Keratinocyte (primary cell): ENCODE data around the gene RENBP.

Experiments used
- EZH2 ChIP-seq: IDR thresholded peaks from one replicate; pipeline ENCODE4 v1.6.1; 2012; ENCODE audit warnings: inconsistent platforms, mild to moderate bottlenecking, low read length, moderate library complexity
- TF ChIP-seq, protein P1 (sequence below), 3 experiments: IDR thresholded peaks in 1 of 3; conservative IDR thresholded peaks in 1 of 3; optimal IDR thresholded peaks in 1 of 3; 2 replicates in 2 of 3; 3 replicates in 1 of 3; pipeline versions ENCODE3 to v1.5.1; 2011; ENCODE audit warnings: low read length in 3 of 3, mild to moderate bottlenecking in 3 of 3, moderate library complexity in 2 of 3, control low read depth in 1 of 3, inconsistent platforms in 1 of 3; ENCODE audit not compliant: insufficient read depth in 2 of 3; ENCODE audit errors: extremely low read depth in 1 of 3

- TF ChIP-seq, protein P1, sequence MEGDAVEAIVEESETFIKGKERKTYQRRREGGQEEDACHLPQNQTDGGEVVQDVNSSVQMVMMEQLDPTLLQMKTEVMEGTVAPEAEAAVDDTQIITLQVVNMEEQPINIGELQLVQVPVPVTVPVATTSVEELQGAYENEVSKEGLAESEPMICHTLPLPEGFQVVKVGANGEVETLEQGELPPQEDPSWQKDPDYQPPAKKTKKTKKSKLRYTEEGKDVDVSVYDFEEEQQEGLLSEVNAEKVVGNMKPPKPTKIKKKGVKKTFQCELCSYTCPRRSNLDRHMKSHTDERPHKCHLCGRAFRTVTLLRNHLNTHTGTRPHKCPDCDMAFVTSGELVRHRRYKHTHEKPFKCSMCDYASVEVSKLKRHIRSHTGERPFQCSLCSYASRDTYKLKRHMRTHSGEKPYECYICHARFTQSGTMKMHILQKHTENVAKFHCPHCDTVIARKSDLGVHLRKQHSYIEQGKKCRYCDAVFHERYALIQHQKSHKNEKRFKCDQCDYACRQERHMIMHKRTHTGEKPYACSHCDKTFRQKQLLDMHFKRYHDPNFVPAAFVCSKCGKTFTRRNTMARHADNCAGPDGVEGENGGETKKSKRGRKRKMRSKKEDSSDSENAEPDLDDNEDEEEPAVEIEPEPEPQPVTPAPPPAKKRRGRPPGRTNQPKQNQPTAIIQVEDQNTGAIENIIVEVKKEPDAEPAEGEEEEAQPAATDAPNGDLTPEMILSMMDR (optimal IDR thresholded peaks at IDR 0.05 in 1 of 3, IDR thresholded peaks at IDR 0.05 in 1 of 3, conservative IDR thresholded peaks at IDR 0.05 in 1 of 3; ENCODE audit: extremely low read depth in 1 of 3, insufficient read depth in 2 of 3, low read length in 3 of 3) = no peak
- no peak for TF ChIP-seq EZH2
Observed at GRCh38 chrX:153935326-153935851, 9.1 kb downstream of the RENBP start.
